ENCODE measurements around the gene CARD11. TPM values are rescaled to one million over a fixed set of nuclear protein-coding genes. Genes with fewer than 3 reads are reported as not detected.

Gene CARD11
- total RNA-seq, 1 experiment from 2014 or later = 0.82 TPM

GRCh38 chr7:2932402-2933251 lies 111.0 kb downstream of the CARD11 start:
- TF ChIP-seq SIN3A (IDR thresholded peaks at IDR 0.05; ENCODE audit: borderline replicate concordance, insufficient read depth, low read depth, low read length) = no peak
- no peak for TF ChIP-seq TCF7L2 (IDR thresholded peaks at IDR 0.05; ENCODE audit: low read depth, low read length)
- no peak for TF ChIP-seq REST (IDR thresholded peaks at IDR 0.05; ENCODE audit: insufficient read depth in 1 of 2, low read depth in 2 of 2, low read length in 1 of 2)
- no peak for TF ChIP-seq CTCF (IDR thresholded peaks at IDR 0.05)
- TF ChIP-seq POLR2AphosphoS5 (IDR thresholded peaks at IDR 0.05; ENCODE audit: low read depth, low read length) = no peak
- BruUV-seq (replicated peaks) = no TSS peak
- CTCF ChIA-PET = no interaction called here

GRCh38 chr7:2931034-2931415 lies 112.6 kb downstream of the CARD11 start:
- BruUV-seq (replicated peaks) = no TSS peak
- in situ Hi-C loops (cut with HindIII; ENCODE audit: low pct_unique_long_range_greater_than_20kb, low sequenced_read_pairs) = no loop called here
- intact Hi-C loops (cut with micrococcal nuclease; ENCODE audit: unreplicated experiment) = no loop called here
- Histone ChIP-seq H3K27me3 (ENCODE audit: control insufficient read depth, insufficient read depth, low read length) (no peaks in the 10 kb centered on the region), H3K4me1 (ENCODE audit: control insufficient read depth, insufficient read depth, low read length) (no peaks in the 10 kb centered on the region), H3K4me3 (ENCODE audit: low read depth in 2 of 2, low read length in 2 of 2) (no peak overlapping the region), H3K27ac (ENCODE audit: low read length) (no peak overlapping the region), H3K9me3 (ENCODE audit: control insufficient read depth, insufficient read depth, low read depth, low read length) (no peaks in the 10 kb centered on the region), H3K36me3 (ENCODE audit: control insufficient read depth, insufficient read depth, low read length) (no peaks in the 10 kb centered on the region)
- no peak for ATAC-seq
- TF ChIP-seq TCF7L2 (IDR thresholded peaks at IDR 0.05; ENCODE audit: low read depth, low read length) = no peak
- ChIA-PET POLR2A (interaction anchor here (0.7 kb wide), 1 partner anchor 84 kb away, joined by 3 read pairs; no protein-coding TSS in a partner anchor), CTCF (no interaction called here)
- no peak for DNase-seq (ENCODE audit: low read depth, low spot score)

More at GRCh38 chr7:2932402-2933251, 111.0 kb downstream of the CARD11 start:
- in situ Hi-C loops (cut with HindIII; ENCODE audit: low pct_unique_long_range_greater_than_20kb, low sequenced_read_pairs) (no loop called here), intact Hi-C loops (cut with micrococcal nuclease; ENCODE audit: unreplicated experiment) (no loop called here)
- Histone ChIP-seq H3K4me3 (ENCODE audit: low read depth in 2 of 2, low read length in 2 of 2) (no peak overlapping the region), H3K9me3 (ENCODE audit: control insufficient read depth, insufficient read depth, low read depth, low read length) (no peaks in the 10 kb centered on the region), H3K4me1 (ENCODE audit: control insufficient read depth, insufficient read depth, low read length) (no peaks in the 10 kb centered on the region), H3K27ac (ENCODE audit: low read length) (no peak overlapping the region), H3K27me3 (ENCODE audit: control insufficient read depth, insufficient read depth, low read length) (no peaks in the 10 kb centered on the region), H3K36me3 (ENCODE audit: control insufficient read depth, insufficient read depth, low read length) (no peaks in the 10 kb centered on the region)
- POLR2A ChIA-PET = interaction anchor here (0.6 to 0.7 kb wide), 3 partner anchors 27 to 773 kb away, joined by 4 to 11 read pairs (median 6); no protein-coding TSS in a partner anchor
- ATAC-seq (peak; percentile 40), DNase-seq (ENCODE audit: low read depth, low spot score) (no peak)
